WTC11 (cell line): ENCODE data around the gene CYP11A1.

Source experiments
- FOXJ3 ChIP-seq: sonication (generic); formaldehyde crosslinking; IDR thresholded peaks from 2 replicates; pipeline ENCODE4 v1.9.0; 2021; ENCODE audit warnings: missing genetic modification reagents, mild to moderate bottlenecking, borderline replicate concordance
- FOXP1 ChIP-seq: sonication (generic); formaldehyde crosslinking; IDR thresholded peaks from 2 replicates; pipeline ENCODE4 v1.8.0; 2022; ENCODE audit warnings: missing genetic modification reagents, mild to moderate bottlenecking, moderate library complexity, borderline replicate concordance
- NR2C2 ChIP-seq: sonication (generic); formaldehyde crosslinking; IDR thresholded peaks from 2 replicates; pipeline ENCODE4 v1.8.0; 2022; ENCODE audit warnings: mild to moderate bottlenecking, missing genetic modification reagents
- SP1 ChIP-seq: sonication (generic); formaldehyde crosslinking; conservative IDR thresholded peaks from 2 replicates; pipeline ENCODE4 v1.8.1; 2022; ENCODE audit warnings: missing genetic modification reagents
- ZNF121 ChIP-seq: sonication (generic); formaldehyde crosslinking; IDR thresholded peaks from 2 replicates; pipeline ENCODE4 v1.8.0; 2023; ENCODE audit warnings: missing genetic modification reagents
- TF ChIP-seq, protein P1 (sequence below): fragments of 200-600 bp; IDR thresholded peaks from 2 replicates; pipeline ENCODE4 v1.8.0; 2022; ENCODE audit warnings: antibody characterized with exemption
- TF ChIP-seq, protein P2 (sequence below): sonication (generic); formaldehyde crosslinking; IDR thresholded peaks from 2 replicates; pipeline ENCODE4 v1.8.1; 2022; ENCODE audit warnings: low read depth, missing genetic modification reagents, borderline replicate concordance
- TF ChIP-seq, protein P3 (sequence below): sonication (generic); formaldehyde crosslinking; IDR thresholded peaks from 2 replicates; pipeline ENCODE4 v1.8.0; 2023; ENCODE audit warnings: missing genetic modification reagents, mild to moderate bottlenecking, borderline replicate concordance
- TF ChIP-seq, protein P4 (sequence below): sonication (generic); formaldehyde crosslinking; IDR thresholded peaks from 2 replicates; pipeline ENCODE4 v1.8.0; 2022; ENCODE audit warnings: mild to moderate bottlenecking, missing genetic modification reagents

DNA sequence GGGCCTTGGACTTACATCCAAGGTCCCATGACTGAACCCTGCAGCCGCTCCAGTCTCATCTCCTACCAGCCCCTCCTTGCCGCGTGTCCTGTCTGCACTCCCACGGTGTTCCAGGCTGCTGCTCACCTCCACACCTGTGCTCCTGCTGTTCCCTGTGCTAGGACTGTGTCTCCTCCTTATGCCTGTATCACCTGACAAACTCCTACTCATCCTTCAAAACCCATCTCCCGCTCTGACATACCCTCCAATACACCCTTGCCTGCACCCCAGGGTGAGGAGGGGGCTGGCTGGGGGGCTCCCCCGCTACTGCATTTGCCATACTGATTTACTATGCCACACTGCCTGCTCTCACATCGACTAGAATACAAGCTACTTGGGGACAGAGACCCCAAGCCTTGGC lies 53.6 kb downstream of the CYP11A1 start:
- TF ChIP-seq SP1 (CRISPR knock-in tag) (no peak), FOXJ3 (CRISPR knock-in tag) (no peak), FOXP1 (no peak), ZNF121 (CRISPR knock-in tag) (no peak), NR2C2 (CRISPR knock-in tag) (no peak)
- TF ChIP-seq, protein P1, sequence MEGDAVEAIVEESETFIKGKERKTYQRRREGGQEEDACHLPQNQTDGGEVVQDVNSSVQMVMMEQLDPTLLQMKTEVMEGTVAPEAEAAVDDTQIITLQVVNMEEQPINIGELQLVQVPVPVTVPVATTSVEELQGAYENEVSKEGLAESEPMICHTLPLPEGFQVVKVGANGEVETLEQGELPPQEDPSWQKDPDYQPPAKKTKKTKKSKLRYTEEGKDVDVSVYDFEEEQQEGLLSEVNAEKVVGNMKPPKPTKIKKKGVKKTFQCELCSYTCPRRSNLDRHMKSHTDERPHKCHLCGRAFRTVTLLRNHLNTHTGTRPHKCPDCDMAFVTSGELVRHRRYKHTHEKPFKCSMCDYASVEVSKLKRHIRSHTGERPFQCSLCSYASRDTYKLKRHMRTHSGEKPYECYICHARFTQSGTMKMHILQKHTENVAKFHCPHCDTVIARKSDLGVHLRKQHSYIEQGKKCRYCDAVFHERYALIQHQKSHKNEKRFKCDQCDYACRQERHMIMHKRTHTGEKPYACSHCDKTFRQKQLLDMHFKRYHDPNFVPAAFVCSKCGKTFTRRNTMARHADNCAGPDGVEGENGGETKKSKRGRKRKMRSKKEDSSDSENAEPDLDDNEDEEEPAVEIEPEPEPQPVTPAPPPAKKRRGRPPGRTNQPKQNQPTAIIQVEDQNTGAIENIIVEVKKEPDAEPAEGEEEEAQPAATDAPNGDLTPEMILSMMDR, result no peak
- TF ChIP-seq, protein P2, sequence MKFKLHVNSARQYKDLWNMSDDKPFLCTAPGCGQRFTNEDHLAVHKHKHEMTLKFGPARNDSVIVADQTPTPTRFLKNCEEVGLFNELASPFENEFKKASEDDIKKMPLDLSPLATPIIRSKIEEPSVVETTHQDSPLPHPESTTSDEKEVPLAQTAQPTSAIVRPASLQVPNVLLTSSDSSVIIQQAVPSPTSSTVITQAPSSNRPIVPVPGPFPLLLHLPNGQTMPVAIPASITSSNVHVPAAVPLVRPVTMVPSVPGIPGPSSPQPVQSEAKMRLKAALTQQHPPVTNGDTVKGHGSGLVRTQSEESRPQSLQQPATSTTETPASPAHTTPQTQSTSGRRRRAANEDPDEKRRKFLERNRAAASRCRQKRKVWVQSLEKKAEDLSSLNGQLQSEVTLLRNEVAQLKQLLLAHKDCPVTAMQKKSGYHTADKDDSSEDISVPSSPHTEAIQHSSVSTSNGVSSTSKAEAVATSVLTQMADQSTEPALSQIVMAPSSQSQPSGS, result no peak
- TF ChIP-seq, protein P3, sequence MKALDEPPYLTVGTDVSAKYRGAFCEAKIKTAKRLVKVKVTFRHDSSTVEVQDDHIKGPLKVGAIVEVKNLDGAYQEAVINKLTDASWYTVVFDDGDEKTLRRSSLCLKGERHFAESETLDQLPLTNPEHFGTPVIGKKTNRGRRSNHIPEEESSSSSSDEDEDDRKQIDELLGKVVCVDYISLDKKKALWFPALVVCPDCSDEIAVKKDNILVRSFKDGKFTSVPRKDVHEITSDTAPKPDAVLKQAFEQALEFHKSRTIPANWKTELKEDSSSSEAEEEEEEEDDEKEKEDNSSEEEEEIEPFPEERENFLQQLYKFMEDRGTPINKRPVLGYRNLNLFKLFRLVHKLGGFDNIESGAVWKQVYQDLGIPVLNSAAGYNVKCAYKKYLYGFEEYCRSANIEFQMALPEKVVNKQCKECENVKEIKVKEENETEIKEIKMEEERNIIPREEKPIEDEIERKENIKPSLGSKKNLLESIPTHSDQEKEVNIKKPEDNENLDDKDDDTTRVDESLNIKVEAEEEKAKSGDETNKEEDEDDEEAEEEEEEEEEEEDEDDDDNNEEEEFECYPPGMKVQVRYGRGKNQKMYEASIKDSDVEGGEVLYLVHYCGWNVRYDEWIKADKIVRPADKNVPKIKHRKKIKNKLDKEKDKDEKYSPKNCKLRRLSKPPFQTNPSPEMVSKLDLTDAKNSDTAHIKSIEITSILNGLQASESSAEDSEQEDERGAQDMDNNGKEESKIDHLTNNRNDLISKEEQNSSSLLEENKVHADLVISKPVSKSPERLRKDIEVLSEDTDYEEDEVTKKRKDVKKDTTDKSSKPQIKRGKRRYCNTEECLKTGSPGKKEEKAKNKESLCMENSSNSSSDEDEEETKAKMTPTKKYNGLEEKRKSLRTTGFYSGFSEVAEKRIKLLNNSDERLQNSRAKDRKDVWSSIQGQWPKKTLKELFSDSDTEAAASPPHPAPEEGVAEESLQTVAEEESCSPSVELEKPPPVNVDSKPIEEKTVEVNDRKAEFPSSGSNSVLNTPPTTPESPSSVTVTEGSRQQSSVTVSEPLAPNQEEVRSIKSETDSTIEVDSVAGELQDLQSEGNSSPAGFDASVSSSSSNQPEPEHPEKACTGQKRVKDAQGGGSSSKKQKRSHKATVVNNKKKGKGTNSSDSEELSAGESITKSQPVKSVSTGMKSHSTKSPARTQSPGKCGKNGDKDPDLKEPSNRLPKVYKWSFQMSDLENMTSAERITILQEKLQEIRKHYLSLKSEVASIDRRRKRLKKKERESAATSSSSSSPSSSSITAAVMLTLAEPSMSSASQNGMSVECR, result no peak
- TF ChIP-seq, protein P4, sequence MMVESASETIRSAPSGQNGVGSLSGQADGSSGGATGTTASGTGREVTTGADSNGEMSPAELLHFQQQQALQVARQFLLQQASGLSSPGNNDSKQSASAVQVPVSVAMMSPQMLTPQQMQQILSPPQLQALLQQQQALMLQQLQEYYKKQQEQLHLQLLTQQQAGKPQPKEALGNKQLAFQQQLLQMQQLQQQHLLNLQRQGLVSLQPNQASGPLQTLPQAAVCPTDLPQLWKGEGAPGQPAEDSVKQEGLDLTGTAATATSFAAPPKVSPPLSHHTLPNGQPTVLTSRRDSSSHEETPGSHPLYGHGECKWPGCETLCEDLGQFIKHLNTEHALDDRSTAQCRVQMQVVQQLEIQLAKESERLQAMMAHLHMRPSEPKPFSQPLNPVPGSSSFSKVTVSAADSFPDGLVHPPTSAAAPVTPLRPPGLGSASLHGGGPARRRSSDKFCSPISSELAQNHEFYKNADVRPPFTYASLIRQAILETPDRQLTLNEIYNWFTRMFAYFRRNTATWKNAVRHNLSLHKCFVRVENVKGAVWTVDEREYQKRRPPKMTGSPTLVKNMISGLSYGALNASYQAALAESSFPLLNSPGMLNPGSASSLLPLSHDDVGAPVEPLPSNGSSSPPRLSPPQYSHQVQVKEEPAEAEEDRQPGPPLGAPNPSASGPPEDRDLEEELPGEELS, result no peak
